IPS-15b (cell line): ENCODE measurements around the gene MBNL1.
"Not testable (repeated sequence)": the region's sequence is repeated elsewhere in the genome, so short reads cannot be mapped to it uniquely, and the experiment has no call there.

Experiments
- H3K27me3 ChIP-seq: one replicate; pipeline ENCODE4 v1.6.1; 2013; ENCODE audit warnings: low read length; ENCODE audit not compliant: control insufficient read depth, insufficient read depth
- H3K36me3 ChIP-seq: one replicate; pipeline ENCODE4 v1.6.1; 2013; ENCODE audit warnings: low read length; ENCODE audit not compliant: control insufficient read depth, insufficient read depth
- H3K4me1 ChIP-seq: one replicate; pipeline ENCODE4 v1.6.1; 2013; ENCODE audit warnings: mild to moderate bottlenecking, low read length; ENCODE audit not compliant: control insufficient read depth, insufficient read depth
- H3K4me3 ChIP-seq: one replicate; pipeline ENCODE4 v1.5.1; 2013; ENCODE audit warnings: low read depth, low read length
- H3K9ac ChIP-seq: one replicate; pipeline ENCODE4 v1.6.1; 2013; ENCODE audit warnings: low read depth, mild to moderate bottlenecking, low read length
- H3K9me3 ChIP-seq: one replicate; pipeline ENCODE4 v1.6.1; 2013; ENCODE audit warnings: mild to moderate bottlenecking, low read length; ENCODE audit not compliant: control insufficient read depth, insufficient read depth

Gene MBNL1

GRCh38 chr3:152438181-152438580 is 169.5 kb downstream of the MBNL1 start:
- no peaks in the 10 kb centered on the region for H3K36me3 ChIP-seq
- H3K4me1 ChIP-seq, result no peaks in the 10 kb centered on the region
- H3K9ac ChIP-seq, result no peak overlapping the region

DNA sequence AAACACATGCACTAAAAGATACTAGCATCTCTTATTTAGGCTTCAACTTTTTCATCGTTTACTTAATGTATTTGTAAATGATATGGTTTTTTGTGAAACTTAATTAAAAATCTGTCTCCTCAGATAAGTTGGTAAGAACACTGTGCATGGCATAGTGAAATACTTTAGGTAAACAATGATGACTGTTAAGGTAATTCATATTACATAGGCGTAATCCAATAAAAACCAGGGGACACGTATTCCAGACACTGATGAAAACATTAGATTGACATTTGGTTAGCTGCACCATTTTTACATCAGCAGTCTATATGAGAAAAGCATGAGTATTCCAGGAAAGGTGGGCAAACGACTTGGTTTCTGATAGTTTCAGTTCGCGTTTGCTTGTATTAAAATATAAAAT is 170.0 kb downstream of the MBNL1 start:
- H3K4me1 ChIP-seq, result no peaks in the 10 kb centered on the region
- H3K4me3 ChIP-seq, result no peak overlapping the region
- no peaks in the 10 kb centered on the region for H3K36me3 ChIP-seq
- H3K27me3 ChIP-seq, result no peaks in the 10 kb centered on the region
- no peak overlapping the region for H3K9ac ChIP-seq
- no peaks in the 10 kb centered on the region for H3K9me3 ChIP-seq

More at GRCh38 chr3:152438181-152438580, 169.5 kb downstream of the MBNL1 start:
- H3K4me3 ChIP-seq, result no peak overlapping the region
- no peaks in the 10 kb centered on the region for H3K27me3 ChIP-seq
- H3K9me3 ChIP-seq, result no peaks in the 10 kb centered on the region

- H3K9ac ChIP-seq, H3K36me3 ChIP-seq, H3K4me1 ChIP-seq, H3K9me3 ChIP-seq, H3K4me3 ChIP-seq, H3K27me3 ChIP-seq: not testable (repeated sequence)
Observed at GRCh38 chr3:152440243-152440642, 171.5 kb downstream of the MBNL1 start.

GRCh38 chr3:152443212-152444023 is 174.7 kb downstream of the MBNL1 start:
- Histone ChIP-seq H3K9ac (no peak overlapping the region), H3K36me3 (no peaks in the 10 kb centered on the region), H3K4me3 (no peak overlapping the region), H3K9me3 (no peaks in the 10 kb centered on the region), H3K4me1 (no peaks in the 10 kb centered on the region), H3K27me3 (no peaks in the 10 kb centered on the region)

GRCh38 chr3:152444029-152444641 is 175.4 kb downstream of the MBNL1 start:
- H3K9me3 ChIP-seq, result no peaks in the 10 kb centered on the region
- no peaks in the 10 kb centered on the region for H3K27me3 ChIP-seq
- H3K36me3 ChIP-seq, result no peaks in the 10 kb centered on the region
- no peak overlapping the region for H3K4me3 ChIP-seq
- no peaks in the 10 kb centered on the region for H3K4me1 ChIP-seq
- no peak overlapping the region for H3K9ac ChIP-seq

DNA sequence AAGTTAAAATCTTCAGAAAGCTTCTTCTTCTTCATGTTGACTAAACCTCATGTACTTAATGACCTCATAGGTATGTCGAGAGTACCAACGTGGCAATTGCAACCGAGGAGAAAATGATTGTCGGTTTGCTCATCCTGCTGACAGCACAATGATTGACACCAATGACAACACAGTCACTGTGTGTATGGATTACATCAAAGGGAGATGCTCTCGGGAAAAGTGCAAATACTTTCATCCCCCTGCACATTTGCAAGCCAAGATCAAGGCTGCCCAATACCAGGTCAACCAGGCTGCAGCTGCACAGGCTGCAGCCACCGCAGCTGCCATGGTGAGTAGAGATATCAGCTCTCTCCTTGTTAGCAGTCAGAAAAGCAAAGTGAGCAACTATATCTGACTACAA is 176.5 kb downstream of the MBNL1 start:
- Histone ChIP-seq H3K36me3 (no peaks in the 10 kb centered on the region), H3K4me1 (no peaks in the 10 kb centered on the region), H3K9ac (no peak overlapping the region), H3K4me3 (no peak overlapping the region), H3K9me3 (no peaks in the 10 kb centered on the region), H3K27me3 (no peaks in the 10 kb centered on the region)

- Histone ChIP-seq H3K4me3 (no peak overlapping the region), H3K9me3 (no peaks in the 10 kb centered on the region), H3K9ac (no peak overlapping the region), H3K4me1 (no peaks in the 10 kb centered on the region), H3K27me3 (no peaks in the 10 kb centered on the region), H3K36me3 (no peaks in the 10 kb centered on the region)
Observed at GRCh38 chr3:152446495-152446894, 177.8 kb downstream of the MBNL1 start.

GRCh38 chr3:152447511-152447910 is 178.8 kb downstream of the MBNL1 start:
- H3K27me3 ChIP-seq, result no peaks in the 10 kb centered on the region
- no peaks in the 10 kb centered on the region for H3K4me1 ChIP-seq
- no peaks in the 10 kb centered on the region for H3K36me3 ChIP-seq

DNA sequence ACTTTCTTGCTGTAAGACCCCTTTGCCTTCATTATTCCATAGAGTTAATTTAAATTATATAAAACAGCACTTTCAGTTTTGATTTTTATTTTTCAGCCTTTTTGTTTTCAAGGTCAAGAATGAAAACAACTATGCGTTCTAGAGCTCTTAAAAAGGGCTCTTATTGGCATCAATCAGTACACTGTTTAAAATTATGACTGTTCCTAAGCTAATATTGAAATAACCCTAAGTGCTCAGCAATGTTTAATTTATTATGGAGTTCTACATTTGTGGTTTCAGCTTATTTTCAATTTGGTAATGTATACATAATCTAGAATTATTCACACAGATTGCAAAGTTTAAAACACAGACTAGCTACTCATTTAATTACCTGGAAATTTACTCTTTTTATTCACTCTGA is 179.4 kb downstream of the MBNL1 start:
- no peaks in the 10 kb centered on the region for H3K36me3 ChIP-seq
- no peaks in the 10 kb centered on the region for H3K9me3 ChIP-seq
- no peaks in the 10 kb centered on the region for H3K27me3 ChIP-seq
- H3K4me1 ChIP-seq, result no peaks in the 10 kb centered on the region
- no peak overlapping the region for H3K4me3 ChIP-seq
- H3K9ac ChIP-seq, result no peak overlapping the region

More at GRCh38 chr3:152447511-152447910, 178.8 kb downstream of the MBNL1 start:
- H3K4me3 ChIP-seq, result no peak overlapping the region
- H3K9ac ChIP-seq, result no peak overlapping the region
- no peaks in the 10 kb centered on the region for H3K9me3 ChIP-seq

DNA sequence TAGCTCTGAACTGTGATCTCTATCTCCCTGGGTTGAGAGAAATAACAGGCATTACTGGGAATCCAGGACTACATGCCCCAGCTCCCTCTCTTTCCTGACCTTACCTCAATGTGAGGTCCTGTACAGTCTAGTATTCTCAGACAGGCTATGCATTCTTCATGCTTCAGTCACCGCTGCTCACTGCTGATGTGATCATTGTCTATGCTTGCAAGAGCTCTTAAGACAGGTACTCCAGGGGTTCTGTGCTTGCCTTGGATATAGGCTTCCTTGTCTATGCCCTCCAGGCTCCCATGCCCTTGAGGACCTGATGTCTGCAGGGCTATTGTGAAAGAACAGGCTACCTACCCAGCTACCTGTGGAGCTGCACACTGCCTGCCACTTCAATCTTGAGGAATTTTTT is 183.6 kb downstream of the MBNL1 start:
- H3K9me3 ChIP-seq, result no peaks in the 10 kb centered on the region
- H3K36me3 ChIP-seq, result no peaks in the 10 kb centered on the region
- no peak overlapping the region for H3K4me3 ChIP-seq
- no peaks in the 10 kb centered on the region for H3K27me3 ChIP-seq
- H3K4me1 ChIP-seq, result no peaks in the 10 kb centered on the region
- no peak overlapping the region for H3K9ac ChIP-seq

DNA sequence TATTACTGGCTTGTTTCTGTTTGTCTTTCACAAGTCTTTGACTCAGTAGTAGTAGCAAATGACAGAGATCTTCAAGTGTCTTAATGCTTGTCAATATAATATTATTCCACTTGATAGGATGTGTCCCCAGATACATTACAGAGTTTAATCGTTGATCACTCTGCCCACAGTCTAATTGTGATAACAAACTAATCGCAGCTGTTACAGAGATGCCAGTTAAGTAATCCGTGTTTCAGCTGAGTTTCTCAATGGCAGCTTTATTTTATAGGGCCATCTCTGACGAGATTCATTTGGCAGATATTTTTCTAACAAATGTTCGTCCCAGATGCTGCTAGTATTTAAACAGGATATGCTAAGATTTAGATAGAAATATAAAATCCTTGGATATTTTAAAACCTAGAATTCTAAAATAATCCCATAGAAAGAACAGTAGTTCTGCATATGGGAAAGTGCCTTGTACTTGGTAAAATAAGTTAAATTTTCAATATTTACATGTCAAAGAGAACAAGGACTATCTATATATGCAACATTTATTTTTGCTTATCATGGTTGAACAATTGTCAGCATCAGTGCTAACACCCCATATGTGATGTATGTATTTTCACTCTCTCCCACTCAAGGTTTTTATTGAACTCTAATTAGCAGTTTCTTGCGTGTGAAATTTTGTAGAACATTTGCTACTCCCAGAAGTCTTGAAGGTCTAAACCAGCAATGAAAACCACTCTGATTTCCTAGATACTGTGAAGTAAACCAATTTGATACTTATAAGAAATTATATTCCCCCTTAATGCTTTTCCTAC is 185.5 kb downstream of the MBNL1 start:
- H3K4me3 ChIP-seq, result no peak overlapping the region
- no peaks in the 10 kb centered on the region for H3K4me1 ChIP-seq
- no peak overlapping the region for H3K9ac ChIP-seq
- H3K36me3 ChIP-seq, result no peaks in the 10 kb centered on the region
- no peaks in the 10 kb centered on the region for H3K27me3 ChIP-seq
- H3K9me3 ChIP-seq, result no peaks in the 10 kb centered on the region
